ENCODE measurements around the gene RPS6KC1.
"Not testable (repeated sequence)": the region's sequence is repeated elsewhere in the genome, so short reads cannot be mapped to it uniquely, and the experiment has no call there.

Gene RPS6KC1

DNA sequence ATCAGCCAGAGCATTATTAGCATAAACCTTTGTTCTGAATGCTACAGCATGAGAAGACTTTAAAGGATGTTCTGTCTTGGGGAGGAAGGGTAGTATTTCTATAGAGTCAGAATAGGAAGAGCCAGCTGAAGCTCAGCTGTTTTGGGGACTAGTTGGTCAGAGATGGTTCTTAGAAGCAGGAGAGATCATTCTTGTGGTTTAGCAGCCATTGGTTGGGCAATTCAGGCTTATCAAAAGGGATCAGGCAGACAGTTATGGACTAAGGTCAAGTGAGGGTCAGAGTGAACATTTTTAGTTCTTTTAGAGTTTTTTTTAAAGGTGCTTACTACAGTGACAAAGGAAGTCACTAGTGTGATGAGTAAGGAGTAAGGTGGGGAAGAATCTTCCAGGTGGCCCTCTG is 245.5 kb downstream of the RPS6KC1 start:
- no peak for DNase-seq

DNA sequence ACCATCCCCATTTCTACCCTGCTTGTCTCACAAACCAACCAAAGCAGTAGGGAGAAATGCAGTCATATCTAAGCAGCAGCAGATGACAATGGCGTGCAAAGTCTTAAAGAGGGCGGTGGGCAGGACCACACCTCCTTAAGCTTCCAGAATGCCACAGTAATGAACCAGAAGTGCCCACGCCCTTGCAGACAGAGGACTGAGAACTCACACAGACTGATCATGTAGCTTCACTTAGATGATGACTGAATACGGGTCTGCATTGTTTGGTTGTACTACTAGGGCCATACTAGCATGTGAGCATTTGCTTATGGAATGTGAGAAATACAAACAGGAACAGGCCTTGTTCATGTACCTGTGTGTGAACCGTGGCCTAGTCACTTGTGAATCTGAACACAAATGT is 246.0 kb downstream of the RPS6KC1 start:
- no peak for DNase-seq

DNA sequence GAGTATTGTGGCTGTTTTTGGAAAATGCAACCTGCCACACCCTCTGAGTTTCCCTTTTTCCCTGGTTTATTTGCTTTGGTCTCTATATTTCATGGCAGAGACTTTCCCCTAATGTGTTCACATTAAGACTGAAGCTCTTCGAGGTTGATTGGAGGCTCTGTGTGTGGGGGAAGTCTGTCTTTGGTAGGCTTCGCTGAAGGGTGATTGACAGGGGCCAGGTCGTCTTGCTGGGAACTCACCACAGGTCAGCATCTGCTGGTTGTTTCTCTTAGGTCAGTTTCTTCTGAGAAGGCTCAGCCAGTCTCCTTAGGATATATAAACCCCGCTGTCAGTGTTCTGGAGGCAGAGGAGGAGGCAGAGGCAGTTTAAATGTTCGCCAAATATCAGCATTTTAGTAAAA is 249.4 kb downstream of the RPS6KC1 start:
- no peak for DNase-seq

DNA sequence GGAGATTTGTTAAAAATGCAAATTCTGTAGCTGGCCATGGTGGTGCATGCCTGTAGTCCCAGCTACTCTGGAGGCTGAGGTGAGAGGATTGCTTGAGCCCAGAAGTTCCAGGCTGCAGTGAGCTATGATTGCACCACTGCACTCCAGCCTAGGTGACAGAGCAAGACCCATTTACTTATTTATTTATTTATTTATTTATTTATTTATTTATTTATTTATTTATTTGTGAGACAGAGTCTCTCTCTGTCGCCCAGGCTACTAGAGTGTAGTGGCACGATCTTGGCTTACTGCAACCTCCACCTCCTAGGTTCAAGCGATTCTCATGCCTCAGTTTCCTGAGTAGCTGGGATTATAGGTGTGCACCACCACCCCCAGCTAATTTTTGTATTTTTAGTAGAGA is 250.5 kb downstream of the RPS6KC1 start:
- DNase-seq, result not testable (repeated sequence)

DNA sequence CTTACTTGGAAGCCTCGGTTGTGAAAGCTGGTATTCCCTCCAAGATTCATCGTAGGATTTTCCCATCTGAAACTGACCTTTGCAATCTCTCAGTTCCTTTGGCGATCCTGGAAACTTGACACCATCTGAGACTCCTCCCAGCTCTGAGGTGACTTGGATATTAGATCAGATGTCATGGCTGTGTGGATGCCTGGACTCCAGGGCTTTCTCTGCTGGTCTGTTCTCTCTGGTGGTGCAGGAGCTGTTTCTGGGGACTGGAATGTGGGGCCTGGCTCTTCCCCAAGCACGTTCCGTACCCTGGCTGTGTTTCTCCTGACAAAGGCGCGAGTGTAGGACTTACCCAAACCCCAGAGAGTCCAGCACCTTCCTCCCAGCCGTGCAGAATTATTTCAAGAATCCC is 252.2 kb downstream of the RPS6KC1 start:
- DNase-seq, result no peak

DNA sequence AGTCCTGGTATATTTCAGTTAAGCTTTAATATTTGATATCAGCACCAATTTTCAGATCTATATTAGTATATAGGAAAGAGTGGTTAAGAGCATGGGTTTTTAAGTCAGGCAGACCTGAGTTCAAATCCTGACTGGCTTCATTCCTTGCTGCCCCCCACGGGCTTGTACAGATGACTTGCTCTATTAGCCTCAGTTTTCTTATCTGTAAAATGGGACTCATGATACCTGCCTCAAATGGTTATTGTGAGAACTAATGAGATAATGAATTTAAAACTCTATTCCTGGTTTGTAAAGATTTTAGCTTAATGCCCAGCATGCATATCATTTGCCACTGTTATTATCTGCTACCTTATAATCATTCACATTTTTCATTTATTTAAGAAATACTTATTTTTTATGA is 264.5 kb downstream of the RPS6KC1 start:
- DNase-seq, result no peak

DNA sequence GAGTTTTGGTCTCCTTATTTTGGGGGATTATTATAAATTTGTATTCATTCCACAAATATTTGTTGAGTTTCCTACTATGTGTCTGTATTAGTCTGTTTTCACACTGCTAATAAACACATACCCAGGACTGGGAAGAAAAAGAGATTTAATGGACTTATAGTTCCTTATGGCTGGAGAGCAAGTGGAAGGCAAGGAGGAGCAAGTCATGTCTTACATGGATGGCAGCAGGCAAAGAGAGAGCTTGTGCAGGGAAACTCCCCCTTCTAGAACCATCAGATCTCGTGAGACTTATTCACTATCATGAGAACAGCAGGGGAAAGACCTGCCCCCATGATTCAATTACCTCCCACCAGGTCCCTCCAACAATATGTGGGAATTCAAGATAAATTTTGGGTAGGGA is 267.4 kb downstream of the RPS6KC1 start:
- not testable (repeated sequence) for DNase-seq

DNA sequence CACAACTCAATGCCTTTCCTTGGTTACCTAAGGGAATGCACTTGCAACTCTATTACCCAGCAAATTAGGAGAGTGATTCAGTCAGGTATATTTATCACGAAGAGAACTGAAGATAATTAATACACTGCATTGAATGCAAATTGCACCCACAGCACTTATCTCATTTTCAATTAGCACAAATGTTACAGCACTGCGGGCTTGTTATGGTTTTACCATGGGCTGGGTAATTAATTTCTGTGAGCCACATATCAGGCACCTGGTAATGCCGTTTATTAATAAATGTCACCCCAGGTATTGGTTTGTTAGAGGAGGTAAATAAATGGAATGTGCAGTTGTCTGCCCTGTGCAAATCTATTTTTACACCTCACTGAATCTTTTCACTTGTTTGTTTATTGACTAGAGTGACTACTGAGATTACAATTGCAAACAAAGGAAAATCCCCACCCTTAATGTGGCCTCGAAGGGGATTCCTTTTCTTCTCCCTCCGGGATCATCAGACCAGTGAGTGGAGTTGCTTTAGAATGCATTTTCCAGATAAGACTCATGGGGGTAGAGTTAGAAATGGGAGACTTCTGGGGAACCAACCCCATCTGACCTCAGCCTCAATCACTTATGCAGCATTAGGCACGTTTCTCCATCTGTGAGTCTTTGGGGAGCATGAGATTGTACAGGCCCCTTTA is 269.3 kb downstream of the RPS6KC1 start:
- DNase-seq, result no peak
